Measurements from ENCODE around the gene CDH23.

- no peak for TF ChIP-seq CTCF (IDR thresholded peaks at IDR 0.05; ENCODE audit: low read length)
- no peak for TF ChIP-seq EZH2 (optimal IDR thresholded peaks at IDR 0.05; ENCODE audit: low read depth, low read length)
Observed at GRCh38 chr10:71523756-71524155, 127.0 kb downstream of the CDH23 start.

Measured in MM.1S (cell line).